ENCODE measurements around the gene WTAP.
A peak's percentile ranks its signal among the peaks of the same experiment; 100 is the strongest.
"Not testable (repeated sequence)": the region's sequence is repeated elsewhere in the genome, so short reads cannot be mapped to it uniquely, and the experiment has no call there.

Gene WTAP

GRCh38 chr6:159719287-159719686, 8.0 kb upstream of the WTAP start:
- no peaks in the 10 kb centered on the region for H3K9me3 ChIP-seq (ENCODE audit: control insufficient read depth, low read length)
- H3K36me3 ChIP-seq (ENCODE audit: control insufficient read depth, insufficient read depth, low read length, severe bottlenecking): no peaks in the 10 kb centered on the region
- H3K9ac ChIP-seq (ENCODE audit: low read length): no peak overlapping the region
- no peak overlapping the region for H3K4me3 ChIP-seq (ENCODE audit: low read length)
- H3K27me3 ChIP-seq (replicated peaks; ENCODE audit: control insufficient read depth, insufficient read depth, low read length): no peaks in the 10 kb centered on the region
- H3K4me1 ChIP-seq (ENCODE audit: control insufficient read depth, insufficient read depth, low read length): peaks cover 37% of the 10 kb centered on the region
- DNase-seq (ENCODE audit: low read depth): no peak

GRCh38 chr6:159720708-159721107, 6.6 kb upstream of the WTAP start:
- Histone ChIP-seq H3K4me3 (ENCODE audit: low read length) (no peak overlapping the region), H3K9me3 (ENCODE audit: control insufficient read depth, low read length) (no peaks in the 10 kb centered on the region), H3K36me3 (ENCODE audit: control insufficient read depth, insufficient read depth, low read length, severe bottlenecking) (no peaks in the 10 kb centered on the region), H3K27me3 (replicated peaks; ENCODE audit: control insufficient read depth, insufficient read depth, low read length) (no peaks in the 10 kb centered on the region), H3K4me1 (ENCODE audit: control insufficient read depth, insufficient read depth, low read length) (peaks cover 27% of the 10 kb centered on the region), H3K9ac (ENCODE audit: low read length) (no peak overlapping the region)
- DNase-seq (ENCODE audit: low read depth): peak; percentile 58

GRCh38 chr6:159721981-159722380, 5.3 kb upstream of the WTAP start:
- peaks cover 23% of the 10 kb centered on the region for H3K4me1 ChIP-seq (ENCODE audit: control insufficient read depth, insufficient read depth, low read length)
- H3K9me3 ChIP-seq (ENCODE audit: control insufficient read depth, low read length); DNase-seq (ENCODE audit: low read depth); H3K9ac ChIP-seq (ENCODE audit: low read length); H3K36me3 ChIP-seq (ENCODE audit: control insufficient read depth, insufficient read depth, low read length, severe bottlenecking); H3K27me3 ChIP-seq (replicated peaks; ENCODE audit: control insufficient read depth, insufficient read depth, low read length); H3K4me3 ChIP-seq (ENCODE audit: low read length): not testable (repeated sequence)

GRCh38 chr6:159722655-159723054, 4.7 kb upstream of the WTAP start:
- no peaks in the 10 kb centered on the region for H3K27me3 ChIP-seq (replicated peaks; ENCODE audit: control insufficient read depth, insufficient read depth, low read length)
- no peaks in the 10 kb centered on the region for H3K36me3 ChIP-seq (ENCODE audit: control insufficient read depth, insufficient read depth, low read length, severe bottlenecking)
- peaks cover 17% of the 10 kb centered on the region for H3K4me1 ChIP-seq (ENCODE audit: control insufficient read depth, insufficient read depth, low read length)
- H3K4me3 ChIP-seq (ENCODE audit: low read length): no peak overlapping the region
- no peak overlapping the region for H3K9ac ChIP-seq (ENCODE audit: low read length)
- H3K9me3 ChIP-seq (ENCODE audit: control insufficient read depth, low read length): no peaks in the 10 kb centered on the region
- DNase-seq (ENCODE audit: low read depth): no peak

GRCh38 chr6:159723259-159723658, 4.0 kb upstream of the WTAP start:
- H3K27me3 ChIP-seq (replicated peaks; ENCODE audit: control insufficient read depth, insufficient read depth, low read length): no peaks in the 10 kb centered on the region
- H3K4me1 ChIP-seq (ENCODE audit: control insufficient read depth, insufficient read depth, low read length): peaks cover 11% of the 10 kb centered on the region
- no peak overlapping the region for H3K9ac ChIP-seq (ENCODE audit: low read length)
- H3K36me3 ChIP-seq (ENCODE audit: control insufficient read depth, insufficient read depth, low read length, severe bottlenecking): no peaks in the 10 kb centered on the region
- no peak overlapping the region for H3K4me3 ChIP-seq (ENCODE audit: low read length)
- H3K9me3 ChIP-seq (ENCODE audit: control insufficient read depth, low read length): no peaks in the 10 kb centered on the region
- DNase-seq (ENCODE audit: low read depth): no peak

- no peaks in the 10 kb centered on the region for H3K9me3 ChIP-seq (ENCODE audit: control insufficient read depth, low read length)
- H3K4me3 ChIP-seq (ENCODE audit: low read length): no peak overlapping the region
- no peak overlapping the region for H3K9ac ChIP-seq (ENCODE audit: low read length)
- peaks cover 21% of the 10 kb centered on the region for H3K4me1 ChIP-seq (ENCODE audit: control insufficient read depth, insufficient read depth, low read length)
- H3K27me3 ChIP-seq (replicated peaks; ENCODE audit: control insufficient read depth, insufficient read depth, low read length): no peaks in the 10 kb centered on the region
- DNase-seq (ENCODE audit: low read depth): no peak
- no peaks in the 10 kb centered on the region for H3K36me3 ChIP-seq (ENCODE audit: control insufficient read depth, insufficient read depth, low read length, severe bottlenecking)
These were observed 2.5 kb upstream of the WTAP start for GRCh38 chr6:159724778-159725177.

- not testable (repeated sequence) for H3K4me3 ChIP-seq (ENCODE audit: low read length); H3K36me3 ChIP-seq (ENCODE audit: control insufficient read depth, insufficient read depth, low read length, severe bottlenecking); H3K9ac ChIP-seq (ENCODE audit: low read length); H3K27me3 ChIP-seq (replicated peaks; ENCODE audit: control insufficient read depth, insufficient read depth, low read length); DNase-seq (ENCODE audit: low read depth); H3K9me3 ChIP-seq (ENCODE audit: control insufficient read depth, low read length)
- H3K4me1 ChIP-seq (ENCODE audit: control insufficient read depth, insufficient read depth, low read length): peaks cover 25% of the 10 kb centered on the region
These were observed 2.1 kb upstream of the WTAP start for GRCh38 chr6:159725208-159725607.

- H3K36me3 ChIP-seq (ENCODE audit: control insufficient read depth, insufficient read depth, low read length, severe bottlenecking): peaks cover 3% of the 10 kb centered on the region
- no peaks in the 10 kb centered on the region for H3K27me3 ChIP-seq (replicated peaks; ENCODE audit: control insufficient read depth, insufficient read depth, low read length)
- no peaks in the 10 kb centered on the region for H3K9me3 ChIP-seq (ENCODE audit: control insufficient read depth, low read length)
- H3K4me3 ChIP-seq (ENCODE audit: low read length): peak overlapping the region; percentile 90
- H3K9ac ChIP-seq (ENCODE audit: low read length): peak overlapping the region; percentile 93
- no peak for DNase-seq (ENCODE audit: low read depth)
- H3K4me1 ChIP-seq (ENCODE audit: control insufficient read depth, insufficient read depth, low read length): peaks cover 29% of the 10 kb centered on the region
These were observed 920 bp upstream of the WTAP start for GRCh38 chr6:159726255-159726917.

GRCh38 chr6:159727717-159728445, 575 bp downstream of the WTAP start:
- H3K9ac ChIP-seq (ENCODE audit: low read length): peak overlapping the region; percentile 99
- peaks cover 29% of the 10 kb centered on the region for H3K4me1 ChIP-seq (ENCODE audit: control insufficient read depth, insufficient read depth, low read length)
- no peaks in the 10 kb centered on the region for H3K27me3 ChIP-seq (replicated peaks; ENCODE audit: control insufficient read depth, insufficient read depth, low read length)
- peak; percentile 67 for DNase-seq (ENCODE audit: low read depth)
- H3K9me3 ChIP-seq (ENCODE audit: control insufficient read depth, low read length): no peaks in the 10 kb centered on the region
- peaks cover 4% of the 10 kb centered on the region for H3K36me3 ChIP-seq (ENCODE audit: control insufficient read depth, insufficient read depth, low read length, severe bottlenecking)
- peak overlapping the region; percentile 98 for H3K4me3 ChIP-seq (ENCODE audit: low read length)

- DNase-seq (ENCODE audit: low read depth): peak; percentile 50
These were observed 1.2 kb downstream of the WTAP start for GRCh38 chr6:159728531-159728964.

GRCh38 chr6:159729598-159730331, 2.5 kb downstream of the WTAP start:
- Histone ChIP-seq H3K4me3 (ENCODE audit: low read length) (peak overlapping the region; percentile 98), H3K4me1 (ENCODE audit: control insufficient read depth, insufficient read depth, low read length) (peaks cover 29% of the 10 kb centered on the region), H3K9ac (ENCODE audit: low read length) (peak overlapping the region; percentile 99), H3K27me3 (replicated peaks; ENCODE audit: control insufficient read depth, insufficient read depth, low read length) (no peaks in the 10 kb centered on the region), H3K9me3 (ENCODE audit: control insufficient read depth, low read length) (no peaks in the 10 kb centered on the region), H3K36me3 (ENCODE audit: control insufficient read depth, insufficient read depth, low read length, severe bottlenecking) (peaks cover 4% of the 10 kb centered on the region)
- DNase-seq (ENCODE audit: low read depth): peak; percentile 31

More at GRCh38 chr6:159728531-159728964, 1.2 kb downstream of the WTAP start:
- Histone ChIP-seq H3K36me3 (ENCODE audit: control insufficient read depth, insufficient read depth, low read length, severe bottlenecking) (peaks cover 4% of the 10 kb centered on the region), H3K9ac (ENCODE audit: low read length) (peak overlapping the region; percentile 99), H3K4me3 (ENCODE audit: low read length) (peak overlapping the region; percentile 98), H3K4me1 (ENCODE audit: control insufficient read depth, insufficient read depth, low read length) (peaks cover 29% of the 10 kb centered on the region), H3K9me3 (ENCODE audit: control insufficient read depth, low read length) (no peaks in the 10 kb centered on the region), H3K27me3 (replicated peaks; ENCODE audit: control insufficient read depth, insufficient read depth, low read length) (no peaks in the 10 kb centered on the region)
